RWPE2 (cell line): ENCODE results near the gene DIP2C.
A peak's percentile ranks its signal among the peaks of the same experiment; 100 is the strongest.

Experiments used
- ATAC-seq: fragments of 200-7000 bp; cut with Tn5 transposase; 3 replicates; pipeline ENCODE4 v1.9.1; 2021; ENCODE audit warnings: low read depth
- DNase-seq: peaks from one replicate; pipeline ENCODE4 v3.0.0-alpha.2; 2020; ENCODE audit warnings: low spot score
- H3K27ac ChIP-seq: fragments of 450-650 bp; 2 replicates; pipeline ENCODE4 v1.5.1; 2017; ENCODE audit warnings: mild to moderate bottlenecking; ENCODE audit not compliant: poor library complexity, severe bottlenecking
- H3K27me3 ChIP-seq: fragments of 250-450 bp; sonication (Bioruptor Pico); 2 replicates; pipeline ENCODE4 v1.5.1; 2021; ENCODE audit warnings: mild to moderate bottlenecking, moderate library complexity; ENCODE audit not compliant: insufficient read depth, poor library complexity, severe bottlenecking
- H3K36me3 ChIP-seq: fragments of 250-450 bp; sonication (Bioruptor Pico); 2 replicates; pipeline ENCODE4 v1.5.1; 2020; ENCODE audit warnings: low read depth, mild to moderate bottlenecking, moderate library complexity
- H3K4me1 ChIP-seq: fragments of 250-450 bp; sonication (Bioruptor Pico); 2 replicates; pipeline ENCODE4 v1.5.1; 2021; ENCODE audit warnings: mild to moderate bottlenecking, moderate library complexity; ENCODE audit not compliant: insufficient read depth, poor library complexity, severe bottlenecking
- H3K4me3 ChIP-seq: fragments of 250-450 bp; sonication (Bioruptor Pico); 2 replicates; pipeline ENCODE4 v1.5.1; 2021; ENCODE audit warnings: mild to moderate bottlenecking, moderate library complexity; ENCODE audit not compliant: severe bottlenecking
- H3K9me3 ChIP-seq: fragments of 250-450 bp; sonication (Bioruptor Pico); 2 replicates; pipeline ENCODE4 v1.5.1; 2021; ENCODE audit warnings: mild to moderate bottlenecking, moderate library complexity; ENCODE audit not compliant: severe bottlenecking
- TF ChIP-seq, protein P1 (sequence below): fragments of 450-650 bp; IDR thresholded peaks from one replicate; pipeline ENCODE4 v1.5.1; 2017; ENCODE audit warnings: mild to moderate bottlenecking, moderate library complexity; ENCODE audit not compliant: poor library complexity, severe bottlenecking

Gene DIP2C

DNA sequence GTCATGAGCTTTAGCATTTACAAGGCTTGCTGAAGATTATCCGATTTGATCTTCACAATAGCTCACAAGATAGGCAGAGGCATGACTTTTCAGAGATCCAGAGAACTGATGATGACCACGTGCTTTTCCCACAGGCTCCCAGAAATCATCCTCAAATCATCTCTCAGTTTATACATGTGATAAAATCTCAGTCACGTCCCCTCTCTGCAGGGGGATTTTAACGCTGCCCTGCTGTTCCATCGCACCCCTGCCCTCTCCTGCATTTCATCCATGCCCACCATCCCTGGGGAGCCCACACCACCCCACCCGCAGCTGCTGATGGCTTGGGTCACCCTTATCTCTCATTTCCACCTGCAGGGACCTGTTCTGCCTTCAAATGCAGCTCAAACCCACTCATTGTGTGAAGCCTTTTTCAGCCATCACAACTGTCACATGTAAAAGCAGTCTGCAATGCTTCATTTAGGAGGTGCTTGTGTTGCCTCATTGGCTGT is 141.8 kb downstream of the DIP2C start:
- TF ChIP-seq, protein P1, sequence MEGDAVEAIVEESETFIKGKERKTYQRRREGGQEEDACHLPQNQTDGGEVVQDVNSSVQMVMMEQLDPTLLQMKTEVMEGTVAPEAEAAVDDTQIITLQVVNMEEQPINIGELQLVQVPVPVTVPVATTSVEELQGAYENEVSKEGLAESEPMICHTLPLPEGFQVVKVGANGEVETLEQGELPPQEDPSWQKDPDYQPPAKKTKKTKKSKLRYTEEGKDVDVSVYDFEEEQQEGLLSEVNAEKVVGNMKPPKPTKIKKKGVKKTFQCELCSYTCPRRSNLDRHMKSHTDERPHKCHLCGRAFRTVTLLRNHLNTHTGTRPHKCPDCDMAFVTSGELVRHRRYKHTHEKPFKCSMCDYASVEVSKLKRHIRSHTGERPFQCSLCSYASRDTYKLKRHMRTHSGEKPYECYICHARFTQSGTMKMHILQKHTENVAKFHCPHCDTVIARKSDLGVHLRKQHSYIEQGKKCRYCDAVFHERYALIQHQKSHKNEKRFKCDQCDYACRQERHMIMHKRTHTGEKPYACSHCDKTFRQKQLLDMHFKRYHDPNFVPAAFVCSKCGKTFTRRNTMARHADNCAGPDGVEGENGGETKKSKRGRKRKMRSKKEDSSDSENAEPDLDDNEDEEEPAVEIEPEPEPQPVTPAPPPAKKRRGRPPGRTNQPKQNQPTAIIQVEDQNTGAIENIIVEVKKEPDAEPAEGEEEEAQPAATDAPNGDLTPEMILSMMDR = no peak
- DNase-seq (no peak), ATAC-seq (no peak)

DNA sequence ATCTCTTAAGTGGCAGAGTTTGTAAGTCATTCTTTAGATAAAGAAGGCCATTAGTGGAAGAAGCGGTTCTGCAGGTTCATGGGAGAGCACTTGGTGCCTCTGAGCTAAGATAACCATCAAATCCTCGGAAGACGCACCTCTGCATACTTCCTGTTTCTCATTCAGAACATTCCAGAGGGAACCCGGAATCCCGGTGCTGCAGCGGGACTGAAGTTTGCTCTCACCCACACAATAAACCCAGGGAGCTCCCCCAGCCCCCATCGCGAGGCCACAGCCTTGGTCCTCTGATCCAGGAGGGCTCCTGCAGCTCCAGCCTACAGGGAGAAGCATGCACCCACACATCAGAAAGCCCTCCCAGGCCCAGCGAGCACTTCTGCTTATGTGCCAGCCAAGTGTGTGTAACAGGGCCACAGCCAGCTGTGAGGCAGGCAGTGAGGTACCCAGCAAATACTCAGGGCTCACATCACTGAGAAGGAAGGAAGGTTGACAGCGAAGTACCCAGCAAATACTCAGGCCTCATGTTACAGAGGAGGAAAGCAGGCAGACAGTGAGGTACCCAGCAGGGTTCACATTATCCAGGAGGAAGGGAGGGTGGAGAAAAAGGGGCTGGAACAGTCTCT is 142.4 kb downstream of the DIP2C start:
- ATAC-seq (peak; percentile 82), DNase-seq (no peak)
- peaks cover 10% of the 10 kb centered on the region for H3K4me1 ChIP-seq

More for the DNA sequence above, 141.8 kb downstream of the DIP2C start:
- H3K4me1 ChIP-seq = peaks cover 10% of the 10 kb centered on the region
- no peaks in the 10 kb centered on the region for H3K27me3 ChIP-seq
- no peaks in the 10 kb centered on the region for H3K9me3 ChIP-seq
- no peak overlapping the region for H3K4me3 ChIP-seq
- peak overlapping the region; percentile 30 for H3K27ac ChIP-seq
- no peaks in the 10 kb centered on the region for H3K36me3 ChIP-seq

DNA sequence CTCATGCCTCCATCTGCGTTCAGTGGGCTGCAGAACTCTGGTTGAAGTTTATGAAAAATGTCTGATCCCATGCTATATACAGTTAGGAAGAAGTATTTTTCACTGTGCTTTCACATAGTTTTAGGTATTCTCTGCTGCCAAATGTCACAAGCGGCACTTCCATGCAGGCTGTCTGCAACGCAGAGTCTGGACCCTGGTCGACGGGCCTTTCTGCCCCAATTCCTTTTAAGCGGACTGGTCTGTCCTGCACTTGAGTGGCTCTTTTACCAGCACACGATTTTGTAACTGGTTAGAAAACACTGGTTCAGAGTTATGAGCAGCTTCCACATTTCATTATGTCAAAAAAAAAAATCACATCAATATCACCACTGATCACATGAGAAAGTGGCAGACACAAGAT is 143.0 kb downstream of the DIP2C start:
- Histone ChIP-seq H3K36me3 (no peaks in the 10 kb centered on the region), H3K9me3 (no peaks in the 10 kb centered on the region), H3K4me3 (no peak overlapping the region), H3K4me1 (peaks cover 10% of the 10 kb centered on the region), H3K27ac (peak overlapping the region; percentile 30), H3K27me3 (no peaks in the 10 kb centered on the region)
- TF ChIP-seq, protein P1 = no peak
- DNase-seq (no peak), ATAC-seq (no peak)

More for the DNA sequence above, 142.4 kb downstream of the DIP2C start:
- TF ChIP-seq, protein P1 = no peak
- Histone ChIP-seq H3K9me3 (no peaks in the 10 kb centered on the region), H3K36me3 (no peaks in the 10 kb centered on the region), H3K27ac (peak overlapping the region; percentile 30), H3K27me3 (no peaks in the 10 kb centered on the region), H3K4me3 (no peak overlapping the region)

GRCh38 chr10:543862-544822 is 145.3 kb downstream of the DIP2C start:
- TF ChIP-seq, protein P1 = no peak
- DNase-seq = no peak
- Histone ChIP-seq H3K27ac (no peak overlapping the region), H3K9me3 (no peaks in the 10 kb centered on the region), H3K36me3 (no peaks in the 10 kb centered on the region), H3K4me3 (no peak overlapping the region), H3K4me1 (peaks cover 10% of the 10 kb centered on the region), H3K27me3 (no peaks in the 10 kb centered on the region)
- no peak for ATAC-seq
